Neural cell (in vitro differentiated cells): ENCODE results near the gene SPTB. TPM values are rescaled to one million over a fixed set of nuclear protein-coding genes. Genes with fewer than 3 reads are reported as not detected.
A peak's percentile ranks its signal among the peaks of the same experiment; 100 is the strongest.

Experiments
- H2AFZ ChIP-seq: fragments of 200-600, 300-800 bp; sonication (generic), shearing (Covaris generic); 2 replicates; pipeline ENCODE4 v1.6.0; 2014; ENCODE audit warnings: low read depth, mild to moderate bottlenecking, antibody characterized with exemption, low read length, moderate library complexity
- H3F3A ChIP-seq: fragments of 200-600 bp; shearing (Covaris generic); 2 replicates; pipeline ENCODE4 v1.6.1; 2016; ENCODE audit warnings: mild to moderate bottlenecking, moderate library complexity, mixed read lengths, antibody characterized with exemption, low read length; ENCODE audit not compliant: insufficient read depth, poor library complexity, severe bottlenecking
- H3K27ac ChIP-seq: fragments of 200-600, 300-800 bp; sonication (generic), shearing (Covaris generic); 2 replicates; pipeline ENCODE4 v1.5.1; 2014; ENCODE audit warnings: mild to moderate bottlenecking, low read length, moderate library complexity
- H3K27me3 ChIP-seq: fragments of 300-800, 200-600 bp; sonication (generic), shearing (Covaris generic); 2 replicates; pipeline ENCODE4 v1.6.0; 2014; ENCODE audit warnings: mild to moderate bottlenecking, low read depth, low read length, moderate library complexity; ENCODE audit not compliant: insufficient read depth
- H3K36me3 ChIP-seq: fragments of 300-800, 200-600 bp; sonication (generic), shearing (Covaris generic); 2 replicates; pipeline ENCODE4 v1.5.1; 2014; ENCODE audit warnings: mild to moderate bottlenecking, antibody characterized with exemption, low read length, moderate library complexity; ENCODE audit not compliant: insufficient read depth
- H3K4me2 ChIP-seq: fragments of 300-800, 200-600 bp; sonication (generic), shearing (Covaris generic); 2 replicates; pipeline ENCODE4 v1.6.0; 2014; ENCODE audit warnings: mild to moderate bottlenecking, low read length
- H3K4me3 ChIP-seq: fragments of 300-800, 200-600 bp; sonication (generic), shearing (Covaris generic); 2 replicates; pipeline ENCODE4 v1.5.1; 2014; ENCODE audit warnings: mild to moderate bottlenecking, low read length, moderate library complexity
- H3K79me2 ChIP-seq: fragments of 200-600 bp; shearing (Covaris generic); replicated peaks from 2 replicates; pipeline ENCODE4 v1.6.0; 2014; ENCODE audit warnings: mild to moderate bottlenecking, low read length, moderate library complexity; ENCODE audit not compliant: insufficient read depth
- H3K9ac ChIP-seq: fragments of 300-800, 200-600 bp; sonication (generic), shearing (Covaris generic); 2 replicates; pipeline ENCODE4 v1.6.1; 2016; ENCODE audit warnings: mild to moderate bottlenecking, low read length, mixed read lengths
- H3K9me2 ChIP-seq: fragments of 200-600 bp; shearing (Covaris generic); 2 replicates; pipeline ENCODE4 v1.6.1; 2016; ENCODE audit warnings: mild to moderate bottlenecking, low read length, mixed read lengths; ENCODE audit not compliant: insufficient read depth
- H3K9me3 ChIP-seq: fragments of 200-600, 300-800 bp; sonication (generic), shearing (Covaris generic); 2 replicates; pipeline ENCODE4 v1.6.1; 2016; ENCODE audit warnings: mild to moderate bottlenecking, mixed run types, low read length, moderate library complexity, mixed read lengths
- H4K20me1 ChIP-seq: fragments of 200-600 bp; shearing (Covaris generic); 2 replicates; pipeline ENCODE4 v1.6.1; 2016; ENCODE audit warnings: mild to moderate bottlenecking, mixed run types; ENCODE audit not compliant: insufficient read depth
- EP300 ChIP-seq: fragments of 450-650 bp; conservative IDR thresholded peaks from 2 replicates; pipeline ENCODE4 v1.6.1; 2014; ENCODE audit warnings: antibody characterized with exemption, mild to moderate bottlenecking, moderate library complexity; ENCODE audit not compliant: poor library complexity, severe bottlenecking
- EZH2 ChIP-seq: fragments of 200-600, 300-800 bp; shearing (Covaris generic), sonication (generic); IDR thresholded peaks from 2 replicates; pipeline ENCODE4 v1.6.1; 2014; ENCODE audit warnings: antibody characterized with exemption, low read length, borderline replicate concordance, mild to moderate bottlenecking; ENCODE audit not compliant: insufficient read depth, poor library complexity, severe bottlenecking
- MXI1 ChIP-seq: fragments of 450-650 bp; conservative IDR thresholded peaks from 2 replicates; pipeline ENCODE4 v1.6.1; 2014; ENCODE audit warnings: antibody characterized with exemption, mild to moderate bottlenecking; ENCODE audit not compliant: poor library complexity, severe bottlenecking
- POLR2AphosphoS5 ChIP-seq: IDR thresholded peaks from 2 replicates; pipeline ENCODE4 v1.6.1; 2012
- RAD21 ChIP-seq: fragments of 450-650 bp; conservative IDR thresholded peaks from 2 replicates; pipeline ENCODE4 v1.6.1; 2014; ENCODE audit warnings: antibody characterized with exemption, mild to moderate bottlenecking, moderate library complexity
- REST ChIP-seq: IDR thresholded peaks from 2 replicates; pipeline ENCODE4 v1.6.1; 2012; ENCODE audit warnings: borderline replicate concordance
- SMC3 ChIP-seq: fragments of 450-650 bp; conservative IDR thresholded peaks from 2 replicates; pipeline ENCODE4 v1.6.1; 2014; ENCODE audit warnings: antibody characterized with exemption, mild to moderate bottlenecking, moderate library complexity; ENCODE audit not compliant: poor library complexity
- TAF1 ChIP-seq: IDR thresholded peaks from 2 replicates; pipeline ENCODE4 v1.6.1; 2012; ENCODE audit warnings: low read depth
- polyA plus RNA-seq: library from polyadenylated mRNA; depleted of rRNA; stranded (reverse); fragments of >200 nt; gene quantifications from 2 replicates; pipeline ENCODE4 v1.2.3, GENCODE V29; 2014
- TF ChIP-seq, protein P1 (sequence below): fragments of 450-650 bp; IDR thresholded peaks from 2 replicates; pipeline ENCODE4 v1.5.1; 2014; ENCODE audit warnings: antibody characterized with exemption, mild to moderate bottlenecking, moderate library complexity; ENCODE audit not compliant: poor library complexity, severe bottlenecking

The SPTB gene
- polyA plus RNA-seq, 1 donor from 2014 or later, result 1.9 TPM

DNA sequence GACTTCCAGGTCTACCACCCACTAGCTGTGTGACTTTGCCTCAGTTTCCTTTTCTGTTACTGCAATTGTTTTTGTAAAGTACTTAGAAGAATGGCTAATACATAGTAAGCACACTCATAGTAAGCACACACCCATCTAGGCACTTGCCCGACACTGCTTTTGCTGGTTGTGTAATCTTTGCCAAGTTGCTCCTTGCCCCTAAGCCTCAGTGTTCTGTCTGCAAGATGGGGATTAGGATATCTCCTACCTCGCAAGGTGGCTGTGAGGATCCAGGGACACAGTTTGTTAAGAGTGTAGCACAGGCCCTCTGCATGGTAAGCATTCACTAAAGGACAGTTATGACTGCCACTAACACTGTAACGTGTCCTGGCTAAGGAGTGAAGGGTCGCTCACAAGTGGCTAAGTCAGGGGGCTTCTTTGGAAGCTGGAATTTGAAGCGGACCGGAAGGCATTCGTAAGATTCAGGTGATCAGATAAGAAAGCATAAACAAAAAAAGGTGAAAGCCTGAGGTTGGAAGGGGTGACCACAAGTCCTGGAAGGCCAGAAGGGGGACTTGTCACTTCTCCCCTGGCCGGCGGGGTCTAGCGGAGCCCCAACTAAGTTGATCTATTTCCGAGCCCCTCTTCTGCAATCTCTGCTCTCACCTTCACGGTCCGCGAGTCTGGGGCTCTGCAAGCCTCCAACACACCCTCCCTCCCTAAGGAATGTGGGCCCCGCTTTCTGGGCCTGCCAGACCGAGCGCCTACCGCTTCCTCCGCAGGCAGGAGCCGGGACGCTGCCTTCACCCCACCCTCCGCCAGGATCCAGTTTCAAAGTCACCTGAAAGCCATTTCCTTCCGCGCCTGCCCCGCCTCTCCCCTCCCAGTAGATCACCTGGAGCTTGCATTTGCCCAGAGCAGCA, 177.0 kb downstream of the SPTB start:
- peak overlapping the region; percentile 86 for H3K4me3 ChIP-seq
- H3K9ac ChIP-seq, result no peak overlapping the region
- peaks cover 18% of the 10 kb centered on the region for H3K27me3 ChIP-seq
- no peaks in the 10 kb centered on the region for H3K9me3 ChIP-seq
- no peaks in the 10 kb centered on the region for H3K9me2 ChIP-seq
- H2AFZ ChIP-seq, result no peak overlapping the region
- H3K27ac ChIP-seq, result no peak overlapping the region
- no peaks in the 10 kb centered on the region for H3F3A ChIP-seq
- no peaks in the 10 kb centered on the region for H4K20me1 ChIP-seq
- TF ChIP-seq MXI1, result no peak
- TF ChIP-seq SMC3, result no peak
- TF ChIP-seq POLR2AphosphoS5, result no peak
- no peak for TF ChIP-seq TAF1
- TF ChIP-seq EZH2, result no peak
- no peak for TF ChIP-seq EP300
- TF ChIP-seq, protein P1, sequence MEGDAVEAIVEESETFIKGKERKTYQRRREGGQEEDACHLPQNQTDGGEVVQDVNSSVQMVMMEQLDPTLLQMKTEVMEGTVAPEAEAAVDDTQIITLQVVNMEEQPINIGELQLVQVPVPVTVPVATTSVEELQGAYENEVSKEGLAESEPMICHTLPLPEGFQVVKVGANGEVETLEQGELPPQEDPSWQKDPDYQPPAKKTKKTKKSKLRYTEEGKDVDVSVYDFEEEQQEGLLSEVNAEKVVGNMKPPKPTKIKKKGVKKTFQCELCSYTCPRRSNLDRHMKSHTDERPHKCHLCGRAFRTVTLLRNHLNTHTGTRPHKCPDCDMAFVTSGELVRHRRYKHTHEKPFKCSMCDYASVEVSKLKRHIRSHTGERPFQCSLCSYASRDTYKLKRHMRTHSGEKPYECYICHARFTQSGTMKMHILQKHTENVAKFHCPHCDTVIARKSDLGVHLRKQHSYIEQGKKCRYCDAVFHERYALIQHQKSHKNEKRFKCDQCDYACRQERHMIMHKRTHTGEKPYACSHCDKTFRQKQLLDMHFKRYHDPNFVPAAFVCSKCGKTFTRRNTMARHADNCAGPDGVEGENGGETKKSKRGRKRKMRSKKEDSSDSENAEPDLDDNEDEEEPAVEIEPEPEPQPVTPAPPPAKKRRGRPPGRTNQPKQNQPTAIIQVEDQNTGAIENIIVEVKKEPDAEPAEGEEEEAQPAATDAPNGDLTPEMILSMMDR, result no peak
- no peak for TF ChIP-seq RAD21
- no peak for TF ChIP-seq REST
- H3K4me2 ChIP-seq, result peak overlapping the region; percentile 68
- peaks cover 16% of the 10 kb centered on the region for H3K79me2 ChIP-seq
- H3K36me3 ChIP-seq, result no peaks in the 10 kb centered on the region

DNA sequence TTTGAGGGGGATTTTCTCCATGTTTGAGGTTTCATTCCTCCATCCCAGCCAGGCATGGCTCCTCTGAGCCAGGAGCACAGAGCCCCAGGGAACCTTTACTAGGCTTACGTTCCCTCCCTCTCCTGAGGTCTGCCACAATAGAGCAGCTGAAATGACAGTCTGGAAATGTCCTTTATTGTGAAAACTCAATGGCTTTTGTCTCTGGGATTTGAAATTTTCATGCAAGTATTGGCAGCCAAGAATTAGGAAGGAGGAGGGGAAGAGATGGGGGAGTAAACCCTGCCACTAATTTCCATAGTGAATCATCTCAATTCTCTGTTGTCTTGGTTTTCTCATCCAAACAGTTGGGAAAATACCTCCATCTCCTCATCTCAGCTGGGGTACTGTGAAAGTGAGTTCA, 178.0 kb downstream of the SPTB start:
- no peaks in the 10 kb centered on the region for H4K20me1 ChIP-seq
- TF ChIP-seq MXI1 (no peak), EZH2 (no peak), TAF1 (no peak), POLR2AphosphoS5 (no peak), REST (no peak), RAD21 (no peak), EP300 (no peak), SMC3 (no peak)
- TF ChIP-seq, protein P1, result no peak
- H3K4me2 ChIP-seq, result no peak overlapping the region
- H3K9me3 ChIP-seq, result no peaks in the 10 kb centered on the region
- H3K27me3 ChIP-seq, result peaks cover 18% of the 10 kb centered on the region
- no peaks in the 10 kb centered on the region for H3F3A ChIP-seq
- no peak overlapping the region for H3K27ac ChIP-seq
- H2AFZ ChIP-seq, result no peak overlapping the region
- no peak overlapping the region for H3K9ac ChIP-seq
- no peaks in the 10 kb centered on the region for H3K36me3 ChIP-seq
- peaks cover 16% of the 10 kb centered on the region for H3K79me2 ChIP-seq
- H3K9me2 ChIP-seq, result no peaks in the 10 kb centered on the region
- no peak overlapping the region for H3K4me3 ChIP-seq
